H9 (cell line): ENCODE data around the gene FTO. TPM values are rescaled to one million over a fixed set of nuclear protein-coding genes. Genes with fewer than 3 reads are reported as not detected.

Source experiments
- DNase-seq: peaks from one replicate; pipeline ENCODE4 v3.0.0-alpha.2; 2017
- H2AFZ ChIP-seq: one replicate; pipeline ENCODE4 v1.6.1; 2013; ENCODE audit warnings: mild to moderate bottlenecking, low read length, control low read depth, moderate library complexity
- H2AK5ac ChIP-seq: 2 replicates; pipeline ENCODE4 v1.6.1; 2013; ENCODE audit warnings: low read length, control low read depth, mixed read lengths; ENCODE audit not compliant: insufficient read length
- H2BK120ac ChIP-seq: one replicate; pipeline ENCODE4 v1.6.1; 2013; ENCODE audit warnings: low read depth, mild to moderate bottlenecking, low read length, control low read depth, inconsistent platforms; ENCODE audit not compliant: poor library complexity, severe bottlenecking
- H2BK12ac ChIP-seq: 2 replicates; pipeline ENCODE4 v1.6.1; 2013; ENCODE audit warnings: low read length, control low read depth, mixed read lengths, low read depth; ENCODE audit not compliant: insufficient read length
- H2BK15ac ChIP-seq: 2 replicates; pipeline ENCODE4 v1.6.1; 2013; ENCODE audit warnings: low read depth, low read length, control low read depth
- H2BK20ac ChIP-seq: one replicate; pipeline ENCODE4 v1.6.1; 2013; ENCODE audit warnings: low read depth, mild to moderate bottlenecking, low read length, control low read depth, inconsistent platforms; ENCODE audit not compliant: poor library complexity, severe bottlenecking
- H2BK5ac ChIP-seq: 2 replicates; pipeline ENCODE4 v1.6.1; 2013; ENCODE audit warnings: low read length, control low read depth, mixed read lengths; ENCODE audit not compliant: insufficient read length
- H3K14ac ChIP-seq: 2 replicates; pipeline ENCODE4 v1.6.1; 2013; ENCODE audit warnings: low read length, control low read depth; ENCODE audit not compliant: insufficient read depth
- H3K18ac ChIP-seq: 2 replicates; pipeline ENCODE4 v1.6.1; 2013; ENCODE audit warnings: low read depth, mild to moderate bottlenecking, mixed read lengths, low read length, control low read depth; ENCODE audit not compliant: insufficient read length
- H3K23ac ChIP-seq: 2 replicates; pipeline ENCODE4 v1.6.1; 2013; ENCODE audit warnings: low read length, control low read depth, mixed read lengths, low read depth; ENCODE audit not compliant: insufficient read length
- H3K23me2 ChIP-seq: 2 replicates; pipeline ENCODE4 v1.6.1; 2013; ENCODE audit warnings: low read depth, mild to moderate bottlenecking, mixed read lengths, low read length, control low read depth; ENCODE audit not compliant: insufficient read length, poor library complexity, severe bottlenecking
- H3K27ac ChIP-seq: 2 replicates; pipeline ENCODE4 v1.5.1; 2013; ENCODE audit warnings: low read length, control low read depth, mixed read lengths, low read depth; ENCODE audit not compliant: insufficient read length
- H3K27me3 ChIP-seq: 2 replicates; pipeline ENCODE4 v1.6.1; 2013; ENCODE audit warnings: low read length, control low read depth, inconsistent platforms; ENCODE audit not compliant: insufficient read depth
- H3K4ac ChIP-seq: 2 replicates; pipeline ENCODE4 v1.6.1; 2013; ENCODE audit warnings: low read depth, mild to moderate bottlenecking, control low read depth, inconsistent platforms, low read length, moderate library complexity
- H3K4me1 ChIP-seq: 2 replicates; pipeline ENCODE4 v1.6.1; 2013; ENCODE audit warnings: low read length, control low read depth, inconsistent platforms; ENCODE audit not compliant: insufficient read depth
- H3K4me2 ChIP-seq: 2 replicates; pipeline ENCODE4 v1.6.1; 2013; ENCODE audit warnings: low read length, control low read depth, mixed read lengths; ENCODE audit not compliant: insufficient read length, insufficient read depth
- H3K56ac ChIP-seq: 2 replicates; pipeline ENCODE4 v1.6.1; 2013; ENCODE audit warnings: low read depth, mild to moderate bottlenecking, mixed read lengths, low read length, control low read depth; ENCODE audit not compliant: insufficient read length
- H3K79me1 ChIP-seq: 2 replicates; pipeline ENCODE4 v1.6.1; 2013; ENCODE audit warnings: low read depth, mild to moderate bottlenecking, moderate library complexity, low read length, control low read depth, inconsistent platforms; ENCODE audit not compliant: insufficient read depth, poor library complexity, severe bottlenecking
- H3K79me2 ChIP-seq: 2 replicates; pipeline ENCODE4 v1.6.1; 2013; ENCODE audit warnings: low read length, control low read depth, inconsistent platforms; ENCODE audit not compliant: insufficient read depth
- H3K9ac ChIP-seq: 2 replicates; pipeline ENCODE4 v1.6.1; 2013; ENCODE audit warnings: low read length, control low read depth, mixed read lengths; ENCODE audit not compliant: insufficient read length; ENCODE audit errors: extremely low read depth
- H3K9me3 ChIP-seq: one replicate; pipeline ENCODE4 v1.6.1; 2013; ENCODE audit warnings: low read depth, low read length, inconsistent platforms; ENCODE audit not compliant: control insufficient read depth
- H3T11ph ChIP-seq: one replicate; pipeline ENCODE4 v1.6.1; 2013; ENCODE audit warnings: mild to moderate bottlenecking, low read length, control low read depth, inconsistent platforms
- H4K20me1 ChIP-seq: one replicate; pipeline ENCODE4 v1.6.1; 2013; ENCODE audit not compliant: control insufficient read depth, insufficient read length, insufficient read depth
- H4K5ac ChIP-seq: 2 replicates; pipeline ENCODE4 v1.6.1; 2013; ENCODE audit warnings: low read depth, mild to moderate bottlenecking, mixed read lengths, low read length, control low read depth; ENCODE audit not compliant: insufficient read length
- H4K8ac ChIP-seq: replicated peaks from 2 replicates; pipeline ENCODE4 v1.6.1; 2013; ENCODE audit warnings: low read length, control low read depth, mixed read lengths, low read depth; ENCODE audit not compliant: insufficient read length
- H4K91ac ChIP-seq: 2 replicates; pipeline ENCODE4 v1.6.1; 2013; ENCODE audit warnings: low read depth, mild to moderate bottlenecking, moderate library complexity, mixed read lengths, low read length, control low read depth; ENCODE audit not compliant: insufficient read length
- H3K27ac Mint-ChIP-seq, 3 experiments: 2 replicates in 2 of 3; 3 replicates in 1 of 3; pipeline ENCODE4 v1.8.0; 2020 to 2021; ENCODE audit warnings: mixed read lengths in 3 of 3, mild to moderate bottlenecking in 1 of 3, moderate library complexity in 1 of 3
- H3K27me3 Mint-ChIP-seq: 2 replicates; pipeline ENCODE4 v1.8.0; 2021; ENCODE audit warnings: low read depth, mild to moderate bottlenecking, moderate library complexity, mixed read lengths
- H3K36me3 Mint-ChIP-seq, 3 experiments: 2 replicates in 2 of 3; 3 replicates in 1 of 3; pipeline ENCODE4 v1.8.0; 2020 to 2021; ENCODE audit warnings: low read depth in 3 of 3, mixed read lengths in 3 of 3; ENCODE audit not compliant: insufficient read depth in 1 of 3
- H3K4me1 Mint-ChIP-seq, 2 experiments: 2 replicates each; pipeline ENCODE4 v1.8.0; 2020; ENCODE audit warnings: mixed read lengths in 2 of 2
- H3K4me3 Mint-ChIP-seq, 2 experiments: 2 replicates in 1 of 2; 3 replicates in 1 of 2; pipeline ENCODE4 v1.8.0; 2020 to 2021; ENCODE audit warnings: mild to moderate bottlenecking in 2 of 2, mixed read lengths in 2 of 2, moderate library complexity in 1 of 2
- H3K9me3 Mint-ChIP-seq, 2 experiments: 2 replicates in 1 of 2; 3 replicates in 1 of 2; pipeline ENCODE4 v1.8.0; 2020; ENCODE audit warnings: mild to moderate bottlenecking in 2 of 2, mixed read lengths in 2 of 2, moderate library complexity in 1 of 2
- CTCF ChIP-seq: fragments of 200-600 bp; sonication (generic); conservative IDR thresholded peaks from 3 replicates; pipeline ENCODE4 v1.8.0; 2021; ENCODE audit warnings: antibody characterized with exemption, mild to moderate bottlenecking
- WGBS: extraction: QIAGEN DNeasy Blood & Tissue Kit; methylation state at CpG from one replicate; pipeline ENCODE4 v1.1.7; 2013; ENCODE audit warnings: missing lambda C conversion rate, low lambda C conversion rate, mixed read lengths; ENCODE audit not compliant: insufficient read length; ENCODE audit errors: extremely low coverage; 5-methylcytosine and 5-hydroxymethylcytosine counted together
- total RNA-seq: library from RNA; stranded (reverse); gene quantifications from 2 replicates; pipeline ENCODE4 v1.2.1, GENCODE V29; 2021

Gene FTO
- total RNA-seq, 1 experiment from 2014 or later: 67.9 TPM

- no peak overlapping the region for H2BK15ac ChIP-seq
- Mint-ChIP-seq H3K4me1 (peaks cover 10 to 21% of the 10 kb centered on the region in 2 experiments), H3K27me3 (no peaks in the 10 kb centered on the region), H3K4me3 (no peak overlapping the region), H3K36me3 (peaks cover 0 to 2% (median 0%) of the 10 kb centered on the region in 3 experiments; a peak in 1 of 7 replicates), H3K27ac (no peak overlapping the region; a peak in 1 of 7 replicates), H3K9me3 (no peaks in the 10 kb centered on the region)
- TF ChIP-seq CTCF: no peak
- H3K56ac ChIP-seq: no peak overlapping the region
- H2BK20ac ChIP-seq: no peak overlapping the region
- no peaks in the 10 kb centered on the region for H4K20me1 ChIP-seq
- H4K8ac ChIP-seq: no peak overlapping the region
- H3K18ac ChIP-seq: no peak overlapping the region
- H3T11ph ChIP-seq: no peak overlapping the region
- no CpG with 5 or more reads among the region's 3 CpGs for WGBS
- H2AFZ ChIP-seq: no peak overlapping the region
- no peak overlapping the region for H3K23ac ChIP-seq
- no peak overlapping the region for H3K27ac ChIP-seq
- H3K9me3 ChIP-seq: no peaks in the 10 kb centered on the region
- H3K4me1 ChIP-seq: no peaks in the 10 kb centered on the region
- H3K4ac ChIP-seq: no peak overlapping the region
- H3K14ac ChIP-seq: no peak overlapping the region
- no peak for DNase-seq
- H4K91ac ChIP-seq: no peak overlapping the region
- no peak overlapping the region for H2BK5ac ChIP-seq
- H3K79me2 ChIP-seq: no peaks in the 10 kb centered on the region
- no peak overlapping the region for H3K9ac ChIP-seq
- no peak overlapping the region for H4K5ac ChIP-seq
- no peaks in the 10 kb centered on the region for H3K79me1 ChIP-seq
- no peak overlapping the region for H2BK12ac ChIP-seq
- no peaks in the 10 kb centered on the region for H3K27me3 ChIP-seq
- no peak overlapping the region for H3K4me2 ChIP-seq
- H3K23me2 ChIP-seq: no peaks in the 10 kb centered on the region
- no peak overlapping the region for H2BK120ac ChIP-seq
- H2AK5ac ChIP-seq: no peak overlapping the region
Measured at GRCh38 chr16:54076006-54076504, 372.1 kb downstream of the FTO start.
